ENCODE results near the gene TTC21B. TPM values are rescaled to one million over a fixed set of nuclear protein-coding genes. Genes with fewer than 3 reads are reported as not detected.
"Not testable (repeated sequence)": the region's sequence is repeated elsewhere in the genome, so short reads cannot be mapped to it uniquely, and the experiment has no call there.

Gene TTC21B
- total RNA-seq, 1 experiment from 2014 or later, result 22.1 TPM

DNA sequence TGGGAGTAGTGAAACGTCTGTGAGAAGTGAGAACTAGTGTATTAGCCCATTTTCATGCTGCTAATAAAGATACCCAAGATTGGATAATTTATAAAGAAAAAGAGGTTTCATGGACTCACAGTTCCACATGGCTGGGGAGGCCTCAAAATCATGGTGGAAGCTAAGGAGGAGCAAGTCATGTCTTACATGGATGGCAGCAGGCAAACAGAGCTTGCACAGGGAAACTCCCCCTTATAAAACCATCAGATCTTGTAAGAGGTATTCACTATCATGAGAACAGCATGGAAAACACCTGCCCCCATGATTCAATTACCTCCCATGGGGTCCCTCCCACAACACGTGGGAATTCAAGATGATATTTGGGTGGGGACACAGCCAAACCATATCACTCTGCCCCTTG is 93.9 kb downstream of the TTC21B start:
- not testable (repeated sequence) for DNase-seq; H3K27me3 ChIP-seq (ENCODE audit: control insufficient read depth, insufficient read depth, low read length); H3K36me3 ChIP-seq (replicated peaks; ENCODE audit: control insufficient read depth, insufficient read depth, low read length); H3K4me3 ChIP-seq (ENCODE audit: insufficient read depth, low read depth, low read length)

- DNase-seq, result no peak
Measured at GRCh38 chr2:165857876-165858275, 95.7 kb downstream of the TTC21B start.

DNA sequence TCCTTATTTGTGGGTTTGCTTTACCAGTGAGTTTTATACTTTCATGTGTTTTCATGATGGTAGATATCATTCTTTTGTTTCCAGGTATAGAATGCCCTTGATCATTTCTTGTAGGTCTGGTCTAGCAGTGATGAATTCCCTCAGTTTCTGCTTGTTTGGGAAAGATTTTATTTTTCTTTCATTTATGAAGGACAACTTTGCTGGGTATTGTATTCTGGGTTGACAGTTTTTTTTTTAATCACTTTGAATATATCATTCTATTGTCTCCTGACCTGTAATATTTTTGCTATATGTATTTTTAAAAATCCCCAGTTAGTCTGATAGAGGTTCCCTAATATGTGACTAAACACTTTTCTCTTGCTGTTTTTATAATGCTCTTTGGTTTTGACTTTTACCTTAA is 101.2 kb downstream of the TTC21B start:
- Histone ChIP-seq H3K27me3 (ENCODE audit: control insufficient read depth, insufficient read depth, low read length) (no peaks in the 10 kb centered on the region), H3K36me3 (replicated peaks; ENCODE audit: control insufficient read depth, insufficient read depth, low read length) (0 out of 2 replicates have a peak, but pooled peaks cover 1% of the 10 kb centered on the region), H3K4me3 (ENCODE audit: insufficient read depth, low read depth, low read length) (no peak overlapping the region)
- DNase-seq, result no peak

More at GRCh38 chr2:165857876-165858275, 95.7 kb downstream of the TTC21B start:
- Histone ChIP-seq H3K36me3 (replicated peaks; ENCODE audit: control insufficient read depth, insufficient read depth, low read length) (peaks cover 1% of the 10 kb centered on the region; the same call in 1 of the 2 replicates), H3K4me3 (ENCODE audit: insufficient read depth, low read depth, low read length) (no peak overlapping the region), H3K27me3 (ENCODE audit: control insufficient read depth, insufficient read depth, low read length) (no peaks in the 10 kb centered on the region)

DNA sequence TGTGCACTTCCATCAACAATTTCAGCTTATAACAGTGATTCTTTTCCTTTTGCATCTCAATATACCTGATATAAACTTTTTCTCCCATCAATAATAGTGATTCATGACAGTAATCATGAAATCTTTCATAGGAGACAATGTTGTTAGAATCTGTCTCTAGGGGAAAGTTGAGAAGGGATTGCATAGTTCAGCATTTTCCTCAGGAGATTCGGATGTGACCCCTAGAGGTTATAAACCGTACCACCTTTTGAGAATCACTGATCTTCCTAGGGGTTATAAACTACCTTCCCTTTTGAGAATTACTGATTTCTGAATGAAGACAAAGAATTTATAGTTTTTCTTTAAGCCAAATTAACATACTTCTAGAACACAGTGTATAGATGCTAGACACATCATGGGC is 106.6 kb downstream of the TTC21B start:
- no peaks in the 10 kb centered on the region for H3K27me3 ChIP-seq (ENCODE audit: control insufficient read depth, insufficient read depth, low read length)
- H3K36me3 ChIP-seq (replicated peaks; ENCODE audit: control insufficient read depth, insufficient read depth, low read length), result no peaks in the 10 kb centered on the region
- H3K4me3 ChIP-seq (ENCODE audit: insufficient read depth, low read depth, low read length), result no peak overlapping the region
- peak; percentile 36 for DNase-seq

DNA sequence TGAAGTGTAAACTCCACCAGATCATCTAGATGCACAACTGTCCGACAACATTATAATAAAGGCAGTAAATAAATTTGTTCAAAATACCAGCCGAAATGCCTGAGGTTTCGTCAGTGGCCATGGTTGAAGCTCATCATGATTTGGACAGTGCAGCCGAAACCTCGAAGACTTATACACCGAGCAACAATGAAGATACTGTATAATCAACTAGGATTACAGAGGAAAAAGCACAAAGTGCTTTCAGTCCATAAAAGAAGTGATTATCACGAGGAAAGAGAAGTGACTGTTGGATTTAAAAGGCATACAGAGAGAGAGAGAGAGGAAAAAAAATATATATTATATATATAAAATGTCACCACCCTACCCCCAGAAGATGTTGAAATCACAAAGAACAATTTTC is 107.5 kb downstream of the TTC21B start:
- H3K27me3 ChIP-seq (ENCODE audit: control insufficient read depth, insufficient read depth, low read length), result no peaks in the 10 kb centered on the region
- H3K36me3 ChIP-seq (replicated peaks; ENCODE audit: control insufficient read depth, insufficient read depth, low read length), result no peaks in the 10 kb centered on the region
- no peak for DNase-seq
- H3K4me3 ChIP-seq (ENCODE audit: insufficient read depth, low read depth, low read length), result no peak overlapping the region

DNA sequence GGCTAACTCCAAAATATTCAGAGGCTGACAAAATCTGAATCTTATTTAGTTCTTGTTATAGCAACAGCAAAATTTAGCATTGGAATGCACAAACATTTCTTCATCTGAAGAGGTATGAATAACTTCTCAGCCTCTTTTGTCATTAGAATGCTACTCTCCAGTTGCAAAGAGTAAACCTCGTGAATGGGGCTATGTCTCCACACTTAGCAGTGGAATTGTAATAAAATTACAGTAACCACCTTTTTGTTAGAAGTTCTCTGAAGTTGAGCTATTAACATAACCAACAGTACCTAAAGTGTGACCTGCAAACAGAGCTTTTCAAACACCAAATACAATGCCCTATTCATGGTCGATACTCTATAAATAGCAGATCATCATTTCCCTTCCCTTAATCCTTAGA is 109.4 kb downstream of the TTC21B start:
- H3K4me3 ChIP-seq (ENCODE audit: insufficient read depth, low read depth, low read length), result no peak overlapping the region
- no peaks in the 10 kb centered on the region for H3K36me3 ChIP-seq (replicated peaks; ENCODE audit: control insufficient read depth, insufficient read depth, low read length)
- no peak for DNase-seq
- H3K27me3 ChIP-seq (ENCODE audit: control insufficient read depth, insufficient read depth, low read length), result no peaks in the 10 kb centered on the region

- no peak for DNase-seq
- Histone ChIP-seq H3K36me3 (replicated peaks; ENCODE audit: control insufficient read depth, insufficient read depth, low read length) (no peaks in the 10 kb centered on the region), H3K27me3 (ENCODE audit: control insufficient read depth, insufficient read depth, low read length) (no peaks in the 10 kb centered on the region), H3K4me3 (ENCODE audit: insufficient read depth, low read depth, low read length) (no peak overlapping the region)
Measured at GRCh38 chr2:165843351-165843750, 110.2 kb downstream of the TTC21B start.

DNA sequence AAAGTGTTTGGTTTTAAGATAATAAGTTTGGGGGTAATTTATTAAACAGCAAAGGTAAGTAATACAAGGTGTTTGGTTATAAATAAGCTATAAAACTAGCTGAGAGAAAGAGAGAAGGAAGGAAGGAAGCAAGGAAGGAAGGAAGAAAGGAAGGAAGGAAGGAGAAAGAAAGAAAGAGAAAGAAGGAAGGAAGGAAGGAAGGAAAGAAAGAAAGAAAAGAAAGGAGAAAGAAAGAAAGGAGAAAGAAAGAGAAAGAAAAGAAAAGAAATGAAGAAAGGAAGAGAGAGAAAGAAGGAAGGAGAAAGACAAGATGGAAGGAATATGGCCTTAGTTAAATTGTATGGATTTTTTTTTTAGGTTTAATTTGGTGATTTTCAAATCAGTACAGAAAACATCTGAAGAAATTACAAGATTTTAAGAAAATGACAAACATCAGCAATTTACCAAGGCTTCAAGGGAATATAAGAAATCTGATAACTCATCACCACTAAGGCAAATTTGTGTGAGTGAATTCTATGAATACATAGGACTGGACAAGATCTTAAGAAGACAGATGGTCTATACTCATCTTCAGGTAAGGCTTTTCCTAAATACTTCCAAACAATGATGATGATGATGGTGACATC is 113.1 kb downstream of the TTC21B start:
- DNase-seq, result no peak
- Histone ChIP-seq H3K27me3 (ENCODE audit: control insufficient read depth, insufficient read depth, low read length) (no peaks in the 10 kb centered on the region), H3K4me3 (ENCODE audit: insufficient read depth, low read depth, low read length) (no peak overlapping the region), H3K36me3 (replicated peaks; ENCODE audit: control insufficient read depth, insufficient read depth, low read length) (no peaks in the 10 kb centered on the region)

DNA sequence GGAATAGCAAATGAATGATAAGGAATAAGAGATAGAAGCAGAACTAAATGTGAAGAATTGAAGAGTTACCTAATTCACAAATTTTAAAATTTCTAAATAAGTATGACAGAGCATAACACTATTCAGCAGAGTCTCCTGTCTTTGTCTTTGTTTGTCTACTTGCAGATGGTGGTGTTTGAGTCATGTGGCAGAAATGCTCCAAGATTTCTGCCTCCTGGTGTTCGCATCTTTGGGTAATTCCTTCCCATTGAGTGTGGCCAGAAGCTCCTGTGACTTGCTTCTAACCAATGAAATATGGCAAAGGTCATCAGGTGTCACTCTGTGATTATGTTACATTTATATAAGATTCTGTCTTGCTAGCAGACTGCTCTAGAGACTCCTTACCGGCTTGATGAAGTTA is 114.0 kb downstream of the TTC21B start:
- Histone ChIP-seq H3K36me3 (replicated peaks; ENCODE audit: control insufficient read depth, insufficient read depth, low read length) (no peaks in the 10 kb centered on the region), H3K4me3 (ENCODE audit: insufficient read depth, low read depth, low read length) (no peak overlapping the region), H3K27me3 (ENCODE audit: control insufficient read depth, insufficient read depth, low read length) (no peaks in the 10 kb centered on the region)
- no peak for DNase-seq

DNA sequence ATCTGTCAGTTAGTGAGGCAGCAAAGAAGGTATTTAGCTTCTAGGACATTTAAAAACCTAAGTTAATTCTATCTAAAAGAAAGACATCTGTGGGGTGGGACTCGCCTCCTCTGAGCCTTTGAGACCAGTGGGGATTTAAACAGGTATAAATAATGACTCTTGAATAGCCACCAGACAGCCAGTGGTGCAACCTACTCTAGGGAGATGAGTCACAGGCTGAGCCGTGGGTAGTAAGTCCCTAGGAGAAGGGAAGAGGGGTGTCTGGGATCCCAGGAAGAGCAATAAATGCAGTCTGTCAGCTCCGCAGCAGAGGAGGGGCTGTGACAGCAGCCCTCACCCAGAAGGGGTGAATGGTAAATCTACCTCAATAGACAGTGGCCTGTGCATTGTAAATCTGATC is 116.5 kb downstream of the TTC21B start:
- no peak for DNase-seq
- no peak overlapping the region for H3K4me3 ChIP-seq (ENCODE audit: insufficient read depth, low read depth, low read length)
- no peaks in the 10 kb centered on the region for H3K36me3 ChIP-seq (replicated peaks; ENCODE audit: control insufficient read depth, insufficient read depth, low read length)
- no peaks in the 10 kb centered on the region for H3K27me3 ChIP-seq (ENCODE audit: control insufficient read depth, insufficient read depth, low read length)

GRCh38 chr2:165835363-165835762 is 118.2 kb downstream of the TTC21B start:
- Histone ChIP-seq H3K27me3 (ENCODE audit: control insufficient read depth, insufficient read depth, low read length) (no peaks in the 10 kb centered on the region), H3K4me3 (ENCODE audit: insufficient read depth, low read depth, low read length) (no peak overlapping the region), H3K36me3 (replicated peaks; ENCODE audit: control insufficient read depth, insufficient read depth, low read length) (no peaks in the 10 kb centered on the region)
- DNase-seq, result no peak

DNA sequence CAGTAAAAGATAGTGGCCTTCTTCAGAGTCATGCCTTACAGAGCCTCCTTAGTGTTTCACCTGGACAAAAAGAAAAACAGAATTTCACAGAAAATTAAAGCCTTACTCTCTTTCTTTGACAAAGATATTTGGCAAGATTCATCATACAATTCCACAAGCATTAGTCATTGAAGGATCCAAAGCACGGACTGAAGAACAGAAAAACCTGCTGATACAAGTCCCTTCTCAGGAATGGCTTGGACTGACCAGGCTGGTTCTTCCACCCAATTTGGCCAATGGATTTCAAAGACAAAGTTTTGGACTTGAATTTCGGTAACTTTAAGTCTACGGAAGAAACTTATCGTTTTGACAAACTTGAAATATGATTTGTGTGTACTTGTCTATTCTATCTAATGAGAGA is 120.4 kb downstream of the TTC21B start:
- H3K4me3 ChIP-seq (ENCODE audit: insufficient read depth, low read depth, low read length), result no peak overlapping the region
- no peaks in the 10 kb centered on the region for H3K27me3 ChIP-seq (ENCODE audit: control insufficient read depth, insufficient read depth, low read length)
- DNase-seq, result no peak

GRCh38 chr2:165827921-165828276 is 125.7 kb downstream of the TTC21B start:
- Histone ChIP-seq H3K36me3 (replicated peaks; ENCODE audit: control insufficient read depth, insufficient read depth, low read length) (no peaks in the 10 kb centered on the region), H3K27me3 (ENCODE audit: control insufficient read depth, insufficient read depth, low read length) (no peaks in the 10 kb centered on the region), H3K4me3 (ENCODE audit: insufficient read depth, low read depth, low read length) (no peak overlapping the region)
- no peak for DNase-seq

More for the DNA sequence above, 120.4 kb downstream of the TTC21B start:
- no peaks in the 10 kb centered on the region for H3K36me3 ChIP-seq (replicated peaks; ENCODE audit: control insufficient read depth, insufficient read depth, low read length)

DNA sequence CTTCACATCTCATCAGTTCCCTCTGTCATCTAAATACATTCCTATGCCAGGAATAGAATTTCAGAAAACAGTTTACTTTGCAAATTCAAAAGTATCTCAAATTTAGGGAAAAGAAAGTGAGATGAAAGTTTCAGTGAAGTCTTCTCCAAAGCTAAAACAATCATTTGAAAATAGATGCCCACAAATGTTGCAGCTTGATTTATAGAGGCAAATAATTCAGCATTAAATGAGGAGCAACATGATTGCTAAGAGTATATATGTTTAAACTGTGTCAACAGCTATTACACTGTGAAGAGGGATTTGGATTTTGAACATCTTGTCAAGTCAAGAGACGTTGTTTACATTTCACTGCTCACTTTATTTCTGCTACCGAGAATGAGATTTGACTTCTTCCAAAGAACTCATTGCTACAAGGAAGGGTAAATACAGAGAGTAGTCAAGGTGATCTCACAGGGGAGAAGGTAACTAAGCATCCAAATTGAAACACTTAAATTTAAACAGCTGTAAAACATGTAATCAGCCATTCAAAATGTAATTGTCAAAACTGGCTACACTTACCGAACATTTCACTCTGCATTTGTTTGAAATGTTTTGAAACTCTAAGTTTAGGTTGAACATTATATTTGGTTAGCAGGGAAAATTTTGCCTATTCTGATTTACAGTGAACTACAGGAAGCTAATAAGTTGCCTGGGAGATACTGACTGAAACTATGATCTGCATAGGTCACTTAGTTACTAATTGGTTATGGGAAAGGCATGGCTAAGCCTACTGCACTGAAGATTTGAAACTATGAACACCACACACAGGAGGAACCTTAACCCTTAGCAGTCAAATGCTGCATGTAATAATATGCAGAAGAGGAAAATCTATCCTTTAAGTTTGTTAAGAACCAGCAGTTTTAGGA is 126.3 kb downstream of the TTC21B start:
- H3K36me3 ChIP-seq (replicated peaks; ENCODE audit: control insufficient read depth, insufficient read depth, low read length), result no peaks in the 10 kb centered on the region
- H3K27me3 ChIP-seq (ENCODE audit: control insufficient read depth, insufficient read depth, low read length), result no peaks in the 10 kb centered on the region
- DNase-seq, result no peak

GRCh38 chr2:165825041-165825440 is 128.5 kb downstream of the TTC21B start:
- H3K27me3 ChIP-seq (ENCODE audit: control insufficient read depth, insufficient read depth, low read length), result no peaks in the 10 kb centered on the region
- no peak for DNase-seq
- H3K4me3 ChIP-seq (ENCODE audit: insufficient read depth, low read depth, low read length), result no peak overlapping the region
- H3K36me3 ChIP-seq (replicated peaks; ENCODE audit: control insufficient read depth, insufficient read depth, low read length), result no peaks in the 10 kb centered on the region

More for the DNA sequence above, 126.3 kb downstream of the TTC21B start:
- H3K4me3 ChIP-seq (ENCODE audit: insufficient read depth, low read depth, low read length), result no peak overlapping the region

Measured in H7 (cell line).